ENCODE results near the gene GPR108.

Gene GPR108

DNA sequence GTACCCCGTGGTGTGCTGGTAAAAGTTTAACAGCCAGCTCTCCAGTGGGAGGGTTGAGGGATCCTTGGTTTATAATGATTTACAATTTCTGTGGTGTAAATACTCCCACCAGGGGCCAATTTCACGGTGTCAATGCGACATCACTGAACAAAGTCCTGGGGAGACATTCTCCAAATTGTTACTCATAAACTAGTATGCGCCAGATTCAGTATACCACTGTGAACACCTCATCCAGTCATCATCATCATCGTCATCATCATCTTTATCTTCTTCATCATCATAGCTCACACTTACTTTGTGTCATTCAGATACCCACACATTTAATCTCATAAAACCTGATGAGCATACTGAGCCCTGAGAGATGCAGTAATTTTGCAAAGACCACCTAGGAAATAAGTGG lies 50.3 kb downstream of the GPR108 start:
- no peak overlapping the region for H3K4me3 ChIP-seq (ENCODE audit: control insufficient read depth, low read depth, low read length)
- no peak for DNase-seq (ENCODE audit: low read depth)
- TF ChIP-seq, protein P1, sequence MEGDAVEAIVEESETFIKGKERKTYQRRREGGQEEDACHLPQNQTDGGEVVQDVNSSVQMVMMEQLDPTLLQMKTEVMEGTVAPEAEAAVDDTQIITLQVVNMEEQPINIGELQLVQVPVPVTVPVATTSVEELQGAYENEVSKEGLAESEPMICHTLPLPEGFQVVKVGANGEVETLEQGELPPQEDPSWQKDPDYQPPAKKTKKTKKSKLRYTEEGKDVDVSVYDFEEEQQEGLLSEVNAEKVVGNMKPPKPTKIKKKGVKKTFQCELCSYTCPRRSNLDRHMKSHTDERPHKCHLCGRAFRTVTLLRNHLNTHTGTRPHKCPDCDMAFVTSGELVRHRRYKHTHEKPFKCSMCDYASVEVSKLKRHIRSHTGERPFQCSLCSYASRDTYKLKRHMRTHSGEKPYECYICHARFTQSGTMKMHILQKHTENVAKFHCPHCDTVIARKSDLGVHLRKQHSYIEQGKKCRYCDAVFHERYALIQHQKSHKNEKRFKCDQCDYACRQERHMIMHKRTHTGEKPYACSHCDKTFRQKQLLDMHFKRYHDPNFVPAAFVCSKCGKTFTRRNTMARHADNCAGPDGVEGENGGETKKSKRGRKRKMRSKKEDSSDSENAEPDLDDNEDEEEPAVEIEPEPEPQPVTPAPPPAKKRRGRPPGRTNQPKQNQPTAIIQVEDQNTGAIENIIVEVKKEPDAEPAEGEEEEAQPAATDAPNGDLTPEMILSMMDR (IDR thresholded peaks at IDR 0.05; ENCODE audit: control insufficient read depth, insufficient read depth, low read depth, low read length, missing control alignments), result no peak

GRCh38 chr19:6686628-6686975 lies 50.8 kb downstream of the GPR108 start:
- TF ChIP-seq, protein P1 (IDR thresholded peaks at IDR 0.05; ENCODE audit: control insufficient read depth, insufficient read depth, low read depth, low read length, missing control alignments), result no peak
- DNase-seq (ENCODE audit: low read depth), result no peak
- no peak overlapping the region for H3K4me3 ChIP-seq (ENCODE audit: control insufficient read depth, low read depth, low read length)

DNA sequence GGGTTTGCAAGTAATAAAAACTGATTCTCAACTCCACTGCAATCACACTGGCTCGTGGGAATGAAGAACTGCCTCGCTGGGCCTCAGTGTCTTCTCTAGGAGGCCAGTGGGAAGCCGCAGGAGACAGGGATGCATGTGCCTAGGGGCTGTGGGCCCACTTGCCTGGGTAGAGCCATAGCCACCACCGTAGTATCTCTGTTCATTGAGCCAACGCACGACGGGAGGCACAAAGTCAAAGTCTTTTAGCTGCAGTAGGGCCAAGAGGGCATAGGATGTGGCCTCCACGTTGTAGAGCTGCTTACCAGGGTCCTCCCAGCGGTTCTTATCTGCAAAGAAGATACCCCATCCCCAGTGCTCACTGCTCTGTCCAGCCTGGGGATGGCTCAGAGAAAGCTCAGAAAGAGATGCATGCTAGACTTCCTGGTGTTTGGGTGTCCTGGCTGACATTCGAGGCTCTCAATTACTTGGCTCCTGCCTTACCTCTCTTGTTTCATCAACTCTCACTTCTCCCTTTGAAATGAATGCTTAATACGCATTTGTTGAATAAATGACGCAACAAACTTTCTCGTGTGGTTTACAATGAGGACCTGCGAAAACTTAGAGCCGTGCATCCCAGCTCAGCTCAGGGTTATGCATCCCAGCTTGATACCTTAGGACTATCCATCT lies 51.3 kb downstream of the GPR108 start:
- DNase-seq (ENCODE audit: low read depth), result no peak
- TF ChIP-seq, protein P1 (IDR thresholded peaks at IDR 0.05; ENCODE audit: control insufficient read depth, insufficient read depth, low read depth, low read length, missing control alignments), result no peak
- H3K4me3 ChIP-seq (ENCODE audit: control insufficient read depth, low read depth, low read length), result no peak overlapping the region

- TF ChIP-seq, protein P1 (IDR thresholded peaks at IDR 0.05; ENCODE audit: control insufficient read depth, insufficient read depth, low read depth, low read length, missing control alignments), result no peak
- DNase-seq (ENCODE audit: low read depth), result no peak
- H3K4me3 ChIP-seq (ENCODE audit: control insufficient read depth, low read depth, low read length), result no peak overlapping the region
Observed at GRCh38 chr19:6685482-6685881, 51.9 kb downstream of the GPR108 start.

DNA sequence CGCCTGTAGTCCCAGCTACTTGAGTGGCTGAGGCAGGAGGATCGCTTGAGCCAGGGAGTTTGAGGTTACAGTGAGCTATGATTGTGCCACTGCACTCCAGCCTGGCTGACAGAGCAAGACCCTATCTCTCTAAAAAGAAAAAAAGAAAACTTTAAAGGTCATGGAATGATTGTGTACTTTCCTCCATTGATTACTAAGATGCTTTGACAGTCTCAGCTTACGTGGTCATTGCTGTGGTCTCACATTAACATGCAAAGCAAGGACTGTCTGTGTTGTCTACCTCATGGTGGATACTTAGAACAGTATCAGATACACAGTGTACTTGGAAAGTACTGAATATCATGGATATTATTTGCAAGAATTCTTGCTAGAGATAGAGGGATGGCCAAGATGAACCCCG lies 53.4 kb downstream of the GPR108 start:
- TF ChIP-seq, protein P1 (IDR thresholded peaks at IDR 0.05; ENCODE audit: control insufficient read depth, insufficient read depth, low read depth, low read length, missing control alignments), result no peak

DNA sequence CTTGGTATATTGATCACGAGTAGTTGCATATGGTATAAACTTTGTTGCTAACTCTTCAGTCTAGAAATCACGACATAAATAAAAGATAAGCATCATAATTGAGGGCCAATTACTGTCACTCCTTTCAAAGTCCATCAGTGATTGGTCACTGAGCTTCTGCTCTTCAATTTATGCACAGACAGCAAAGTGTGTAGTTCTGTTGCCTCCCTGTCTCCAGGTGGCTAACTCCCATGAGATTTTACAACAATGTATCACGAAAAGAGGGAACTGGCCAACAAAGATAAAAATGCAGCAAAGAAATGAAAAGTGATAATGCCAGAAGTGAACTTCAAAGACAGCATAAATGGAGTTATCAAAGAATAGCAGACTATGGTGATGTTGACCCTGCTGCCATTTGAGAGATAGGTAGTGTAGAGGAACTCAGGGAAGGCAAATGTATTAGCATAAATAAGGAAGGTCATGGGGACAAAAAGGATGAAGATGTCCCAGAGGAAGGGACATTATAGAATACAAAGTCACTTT lies 54.7 kb downstream of the GPR108 start:
- TF ChIP-seq, protein P1 (IDR thresholded peaks at IDR 0.05; ENCODE audit: control insufficient read depth, insufficient read depth, low read depth, low read length, missing control alignments), result no peak
- DNase-seq (ENCODE audit: low read depth), result no peak
- H3K4me3 ChIP-seq (ENCODE audit: control insufficient read depth, low read depth, low read length), result no peak overlapping the region

More for the DNA sequence above, 53.4 kb downstream of the GPR108 start:
- DNase-seq (ENCODE audit: low read depth), result no peak
- no peak overlapping the region for H3K4me3 ChIP-seq (ENCODE audit: control insufficient read depth, low read depth, low read length)

All from AG09309 (cell line).